ENCODE measurements around the gene NACC2.

DNA sequence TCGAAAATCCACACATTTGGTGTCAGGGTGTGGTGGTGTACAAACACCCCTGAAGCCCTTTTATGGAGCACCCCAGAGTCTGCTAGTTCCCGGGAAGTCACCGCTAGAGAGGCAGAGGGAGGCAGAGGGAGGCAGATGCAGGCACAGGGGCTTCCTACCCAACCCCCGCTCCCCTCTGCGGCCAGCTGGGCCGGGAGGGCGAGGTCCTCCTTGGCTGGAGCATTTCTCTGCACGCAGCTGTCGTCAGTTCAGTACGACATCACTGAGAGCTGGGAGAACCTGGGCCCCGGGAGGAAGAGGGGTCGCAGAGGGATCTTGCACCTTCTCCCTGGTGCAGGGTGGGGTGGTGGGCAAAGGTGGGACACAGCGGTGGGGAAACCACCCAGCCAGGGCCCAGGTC, 118.1 kb downstream of the NACC2 start:
- TF ChIP-seq POLR2A (IDR thresholded peaks at IDR 0.05), result no peak
- no peak for TF ChIP-seq POLR2AphosphoS5 (IDR thresholded peaks at IDR 0.05)
- TF ChIP-seq, protein P1, sequence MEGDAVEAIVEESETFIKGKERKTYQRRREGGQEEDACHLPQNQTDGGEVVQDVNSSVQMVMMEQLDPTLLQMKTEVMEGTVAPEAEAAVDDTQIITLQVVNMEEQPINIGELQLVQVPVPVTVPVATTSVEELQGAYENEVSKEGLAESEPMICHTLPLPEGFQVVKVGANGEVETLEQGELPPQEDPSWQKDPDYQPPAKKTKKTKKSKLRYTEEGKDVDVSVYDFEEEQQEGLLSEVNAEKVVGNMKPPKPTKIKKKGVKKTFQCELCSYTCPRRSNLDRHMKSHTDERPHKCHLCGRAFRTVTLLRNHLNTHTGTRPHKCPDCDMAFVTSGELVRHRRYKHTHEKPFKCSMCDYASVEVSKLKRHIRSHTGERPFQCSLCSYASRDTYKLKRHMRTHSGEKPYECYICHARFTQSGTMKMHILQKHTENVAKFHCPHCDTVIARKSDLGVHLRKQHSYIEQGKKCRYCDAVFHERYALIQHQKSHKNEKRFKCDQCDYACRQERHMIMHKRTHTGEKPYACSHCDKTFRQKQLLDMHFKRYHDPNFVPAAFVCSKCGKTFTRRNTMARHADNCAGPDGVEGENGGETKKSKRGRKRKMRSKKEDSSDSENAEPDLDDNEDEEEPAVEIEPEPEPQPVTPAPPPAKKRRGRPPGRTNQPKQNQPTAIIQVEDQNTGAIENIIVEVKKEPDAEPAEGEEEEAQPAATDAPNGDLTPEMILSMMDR (IDR thresholded peaks at IDR 0.05), result no peak

Measured in prostate gland (tissue), 2 donors.